AG04449 (cell line): ENCODE results near the gene PRCP.

Source experiments
- CTCF ChIA-PET: fragments of 350-600 bp; formaldehyde crosslinking; extraction: SDS; loops from one replicate; lab custom pipeline; 2021; ENCODE audit warnings: antibody characterized with exemption; lab: Yijun Ruan, JAX
- POLR2A ChIA-PET: fragments of 400-600, 350-600 bp; formaldehyde crosslinking; extraction: SDS; loops from one replicate; lab custom pipeline; 2020; ENCODE audit warnings: antibody characterized with exemption, inconsistent platforms; lab: Yijun Ruan, JAX
- DNase-seq: peaks from one replicate; pipeline ENCODE4 v3.0.0-alpha.2; 2010; ENCODE audit warnings: low read depth, low spot score
- H3K4me3 ChIP-seq: 2 replicates; pipeline ENCODE4 v1.5.1; 2011; ENCODE audit warnings: low read depth, mild to moderate bottlenecking, control low read depth, low read length
- TF ChIP-seq, protein P1 (sequence below): IDR thresholded peaks from one replicate; pipeline ENCODE4 v1.5.1; 2011; ENCODE audit warnings: mild to moderate bottlenecking, moderate library complexity, low read length, control low read depth, inconsistent platforms; ENCODE audit not compliant: insufficient read depth; ENCODE audit errors: missing control alignments

Gene PRCP

DNA sequence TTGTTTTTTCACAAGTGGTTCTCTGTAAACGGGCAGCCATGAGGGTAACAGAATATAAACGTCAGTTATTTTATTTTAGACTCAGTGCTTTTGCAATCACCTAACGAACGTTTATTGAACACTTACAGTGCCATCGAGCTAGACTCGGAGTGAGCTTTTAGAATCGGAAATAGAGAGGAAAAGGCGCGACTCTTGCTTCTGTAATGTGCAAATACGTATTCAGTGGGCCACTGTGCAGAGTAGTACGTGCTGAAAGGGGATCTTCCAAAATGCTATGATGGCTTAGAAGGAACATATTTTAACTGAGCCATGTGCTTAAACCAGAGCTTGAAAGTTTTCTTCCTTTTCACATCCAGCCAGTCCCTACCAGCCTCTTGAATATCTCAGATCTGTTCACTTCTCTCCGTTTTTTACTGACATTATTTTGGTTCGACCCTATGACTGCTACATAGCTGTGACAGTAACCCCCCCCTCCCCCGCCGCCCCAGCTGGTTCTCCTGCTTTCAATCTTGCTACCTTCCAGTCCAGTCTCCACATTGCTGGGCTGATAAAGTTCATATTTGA is 1.8 kb upstream of the PRCP start:
- CTCF ChIA-PET, result interaction anchor here (1.0 to 7.3 kb wide), 15 partner anchors 14 to 918 kb away, joined by 3 to 74 read pairs (median 3); no protein-coding TSS in a partner anchor
- H3K4me3 ChIP-seq, result peak overlapping the region; percentile 86
- POLR2A ChIA-PET, result interaction anchor here (2.1 kb wide), 1 partner anchor 254 kb away, joined by 18 read pairs; the partner anchor contains the start of gene PCF11
- TF ChIP-seq, protein P1, sequence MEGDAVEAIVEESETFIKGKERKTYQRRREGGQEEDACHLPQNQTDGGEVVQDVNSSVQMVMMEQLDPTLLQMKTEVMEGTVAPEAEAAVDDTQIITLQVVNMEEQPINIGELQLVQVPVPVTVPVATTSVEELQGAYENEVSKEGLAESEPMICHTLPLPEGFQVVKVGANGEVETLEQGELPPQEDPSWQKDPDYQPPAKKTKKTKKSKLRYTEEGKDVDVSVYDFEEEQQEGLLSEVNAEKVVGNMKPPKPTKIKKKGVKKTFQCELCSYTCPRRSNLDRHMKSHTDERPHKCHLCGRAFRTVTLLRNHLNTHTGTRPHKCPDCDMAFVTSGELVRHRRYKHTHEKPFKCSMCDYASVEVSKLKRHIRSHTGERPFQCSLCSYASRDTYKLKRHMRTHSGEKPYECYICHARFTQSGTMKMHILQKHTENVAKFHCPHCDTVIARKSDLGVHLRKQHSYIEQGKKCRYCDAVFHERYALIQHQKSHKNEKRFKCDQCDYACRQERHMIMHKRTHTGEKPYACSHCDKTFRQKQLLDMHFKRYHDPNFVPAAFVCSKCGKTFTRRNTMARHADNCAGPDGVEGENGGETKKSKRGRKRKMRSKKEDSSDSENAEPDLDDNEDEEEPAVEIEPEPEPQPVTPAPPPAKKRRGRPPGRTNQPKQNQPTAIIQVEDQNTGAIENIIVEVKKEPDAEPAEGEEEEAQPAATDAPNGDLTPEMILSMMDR, result no peak
- no peak for DNase-seq

DNA sequence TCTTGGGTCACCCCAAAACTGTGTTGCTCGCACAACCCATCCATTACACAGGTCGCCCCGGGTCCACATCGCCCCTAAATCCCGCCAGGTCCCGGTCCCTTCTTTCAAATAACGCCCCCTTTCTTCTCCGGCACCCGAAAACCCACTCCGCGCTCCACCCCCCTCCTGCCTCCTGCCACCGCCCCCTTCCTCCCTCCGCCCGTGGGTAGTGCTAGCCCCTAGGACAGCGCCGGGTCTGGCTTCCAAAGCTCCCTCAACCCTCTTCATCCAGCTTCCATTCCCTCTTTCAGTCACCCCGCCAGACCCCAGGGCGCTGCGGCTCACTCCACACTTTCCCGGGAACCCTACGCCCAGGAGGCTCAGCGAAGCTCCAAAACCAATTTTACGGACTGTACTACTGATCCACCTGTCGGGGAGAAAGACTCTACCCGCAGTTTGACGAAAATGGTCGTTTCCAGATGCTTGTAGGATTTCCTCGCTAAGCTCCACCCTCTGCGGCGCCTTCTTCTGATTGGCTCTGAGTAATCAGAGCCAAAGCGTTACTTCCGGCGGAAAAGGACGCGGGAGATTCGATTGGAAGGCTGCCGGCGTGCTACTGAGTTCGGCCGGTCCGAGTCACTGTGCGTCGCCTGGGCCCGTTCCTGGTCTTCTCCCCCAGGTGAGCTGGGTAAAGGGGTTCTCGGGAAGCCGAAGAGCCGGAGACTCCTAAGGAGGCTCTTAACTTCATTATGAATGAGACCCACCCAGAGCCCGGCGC is 1.1 kb upstream of the PRCP start, which contains the start of gene DDIAS:
DDIAS (plus strand) TSS at position 572 of the 757 bp plus-strand sequence. CDS start 13,003 bp downstream, outside the sequence.
- H3K4me3 ChIP-seq, result peak within 1 kb of the TSS; percentile 86
- CTCF ChIA-PET, result interaction anchor here (0.9 to 7.3 kb wide), 19 partner anchors 15 to 919 kb away, joined by 3 to 74 read pairs (median 4); no protein-coding TSS in a partner anchor
- DNase-seq, result peak; percentile 84
- POLR2A ChIA-PET, result interaction anchor here (0.6 to 2.1 kb wide), 4 partner anchors 16 to 308 kb away, joined by 3 to 18 read pairs (median 4); partner anchors contain the start of gene PCF11
- TF ChIP-seq, protein P1, result no peak

DNA sequence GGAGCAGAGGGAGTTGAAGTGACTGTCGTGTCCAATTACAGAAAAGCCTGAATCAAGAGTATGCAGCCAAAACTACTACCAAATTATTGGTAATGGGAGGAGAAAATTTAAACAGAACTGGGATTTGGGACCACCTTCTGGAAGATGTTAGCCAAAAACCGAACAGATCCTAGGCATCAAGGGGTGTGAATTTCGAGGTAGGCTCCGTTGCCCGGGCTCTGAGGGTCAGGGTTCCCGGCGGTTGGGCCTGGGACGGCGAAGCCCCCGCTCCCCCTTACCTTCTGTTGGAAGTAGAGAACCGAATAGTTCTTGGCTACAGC is 313 bp downstream of the PRCP start:
- H3K4me3 ChIP-seq, result peak overlapping the region; percentile 86
- DNase-seq, result no peak
- CTCF ChIA-PET, result interaction anchor here (0.9 to 7.3 kb wide), 11 partner anchors 9 to 916 kb away, joined by 3 to 74 read pairs (median 4); no protein-coding TSS in a partner anchor
- POLR2A ChIA-PET, result interaction anchor here (0.9 to 2.1 kb wide), 3 partner anchors 10 to 260 kb away, joined by 4 to 18 read pairs (median 4); partner anchors contain the start of gene PCF11
- TF ChIP-seq, protein P1, result no peak

DNA sequence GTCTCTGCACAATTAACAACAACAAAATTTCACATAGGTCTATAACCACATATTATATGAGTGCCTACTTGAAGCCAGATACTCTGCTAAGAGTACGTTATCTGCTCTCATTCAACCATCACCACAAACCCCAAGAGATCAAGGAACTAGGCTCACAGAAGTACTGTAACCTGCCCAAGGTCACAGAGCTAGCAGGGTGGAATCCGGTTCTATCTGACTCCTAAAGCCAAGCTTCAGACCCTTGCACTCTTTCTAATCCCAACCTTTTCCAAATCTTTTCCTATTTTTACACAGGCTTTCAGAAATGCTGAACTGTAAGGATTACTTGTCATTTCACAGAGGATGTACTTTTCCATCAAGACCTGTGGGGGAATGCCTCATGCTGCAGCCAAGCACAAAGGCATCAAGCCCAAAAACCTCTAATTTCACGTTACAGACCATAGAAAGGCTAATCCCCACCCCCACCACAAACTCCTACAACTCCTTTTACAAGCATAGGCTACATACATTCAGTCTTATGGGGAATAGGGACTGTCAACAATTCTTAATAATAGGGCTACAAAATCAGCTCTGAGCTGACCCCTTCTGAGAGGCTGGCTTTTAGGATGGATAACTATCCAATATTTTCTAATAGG is 927 bp downstream of the PRCP start:
- TF ChIP-seq, protein P1, result no peak
- DNase-seq, result no peak
- ChIA-PET POLR2A (no interaction called here), CTCF (interaction anchor here (0.9 to 7.3 kb wide), 8 partner anchors 9 to 917 kb away, joined by 3 to 74 read pairs (median 4); no protein-coding TSS in a partner anchor)
- peak overlapping the region; percentile 86 for H3K4me3 ChIP-seq

DNA sequence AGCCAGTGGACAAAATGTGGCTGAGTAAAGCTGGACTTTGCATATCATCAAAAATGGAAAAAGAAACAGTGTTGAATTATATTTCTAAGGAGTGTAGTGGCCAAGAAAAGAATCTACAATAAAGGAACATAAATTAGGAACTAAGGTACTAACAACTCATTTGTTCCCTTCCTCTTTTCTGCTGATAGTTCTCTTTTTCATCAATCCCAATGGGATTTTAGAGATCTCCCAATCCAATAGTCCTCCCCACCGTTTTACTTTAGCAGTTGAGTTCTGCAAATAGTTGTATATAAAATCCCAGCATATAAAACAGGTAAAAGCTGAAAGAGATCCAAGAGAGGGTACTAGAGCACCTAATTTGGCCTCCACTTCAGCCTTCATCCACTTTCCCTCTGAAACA is 2.0 kb downstream of the PRCP start:
- ChIA-PET CTCF (interaction anchor here (1.0 to 6.9 kb wide), 3 partner anchors 15 to 178 kb away, joined by 3 to 60 read pairs (median 4); no protein-coding TSS in a partner anchor), POLR2A (no interaction called here)
- DNase-seq, result no peak
- H3K4me3 ChIP-seq, result no peak overlapping the region
- TF ChIP-seq, protein P1, result no peak

DNA sequence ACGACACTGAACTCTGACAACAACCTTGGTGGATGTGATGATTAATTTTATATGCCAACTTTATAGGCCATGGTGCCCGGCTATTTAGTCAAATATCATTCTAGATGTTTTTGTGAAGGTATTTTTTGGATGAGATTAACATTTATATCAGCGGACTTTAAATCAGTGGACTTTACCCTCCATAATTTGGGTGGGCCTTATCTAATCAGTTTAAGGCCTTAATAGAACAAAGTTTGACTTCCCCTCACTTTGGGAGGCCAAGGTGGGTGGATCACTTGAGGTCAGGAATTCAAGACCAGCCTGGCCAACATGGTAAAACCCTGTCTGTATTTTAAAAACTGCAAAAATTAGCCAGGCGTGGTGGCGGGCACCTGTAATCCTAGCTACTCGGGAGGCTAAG is 4.0 kb downstream of the PRCP start:
- DNase-seq, result no peak
- ChIA-PET CTCF (interaction anchor here (0.8 to 1.0 kb wide), 4 partner anchors 28 to 178 kb away, joined by 3 to 6 read pairs (median 4); no protein-coding TSS in a partner anchor), POLR2A (no interaction called here)
- H3K4me3 ChIP-seq, result no peak overlapping the region
- TF ChIP-seq, protein P1, result no peak
